HUDEP-2 (cell line): ENCODE data around the gene CCNJL.
A peak's percentile ranks its signal among the peaks of the same experiment; 100 is the strongest.
"Not testable (repeated sequence)": the region's sequence is repeated elsewhere in the genome, so short reads cannot be mapped to it uniquely, and the experiment has no call there.

Experiments
- DNase-seq, 76 experiments: peaks; one replicate each; lab custom pipeline; 2025; ENCODE audit not compliant: unreplicated experiment in 76 of 76; lab: John Stamatoyannopoulos, UW

CCNJL gene

DNA sequence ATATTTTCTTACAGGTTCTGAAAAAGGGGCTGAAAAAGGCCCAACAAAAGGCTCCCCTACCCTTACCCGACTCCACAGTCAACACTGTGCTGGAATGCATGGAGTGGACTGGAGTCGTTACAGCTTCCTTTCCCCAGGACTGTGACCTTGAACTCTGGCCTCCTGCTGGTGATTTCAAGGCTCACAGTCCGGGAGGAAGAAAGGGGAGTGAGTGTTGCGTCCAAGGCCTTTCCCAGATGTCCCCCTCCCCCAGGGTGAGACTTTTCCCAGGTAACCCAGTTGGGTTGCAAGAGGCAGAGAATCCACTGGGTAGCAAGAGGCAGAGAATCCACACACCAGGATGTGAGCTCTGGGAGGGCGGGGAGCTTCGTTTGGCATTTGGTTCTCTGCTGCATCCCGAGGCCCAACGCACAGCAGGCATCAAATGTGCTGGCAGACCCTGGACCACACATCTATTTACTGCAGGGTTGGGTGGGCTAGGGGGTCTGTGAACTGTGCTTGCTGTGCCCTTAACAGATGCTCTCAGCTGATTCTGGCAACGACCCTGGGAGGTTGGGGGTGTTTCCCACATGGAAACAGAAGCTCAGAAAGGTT lies 45.5 kb downstream of the CCNJL start:
- no peak for DNase-seq

DNA sequence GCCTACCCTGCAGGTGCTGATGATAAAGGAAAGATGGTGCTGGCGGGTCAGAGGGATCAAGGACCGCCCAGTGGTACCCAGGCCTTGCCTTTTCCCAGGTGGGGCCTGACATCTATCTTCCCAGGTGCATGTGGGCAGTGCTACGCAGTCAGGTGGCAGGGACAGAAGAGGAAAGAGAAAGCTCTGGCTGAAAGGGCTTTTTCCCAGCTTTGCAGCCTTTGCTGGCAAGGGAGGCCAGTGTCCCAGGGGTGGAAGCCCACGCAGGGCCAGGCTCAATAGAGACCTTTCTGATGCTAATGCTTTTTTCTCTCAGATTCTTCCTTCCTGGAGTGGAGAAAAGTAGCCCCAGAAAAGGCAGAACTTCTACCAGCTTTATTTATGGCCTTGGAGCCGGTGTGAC lies 46.3 kb downstream of the CCNJL start:
- no peak for DNase-seq

GRCh38 chr5:160263326-160263855 lies 49.0 kb downstream of the CCNJL start:
- no peak for DNase-seq

DNA sequence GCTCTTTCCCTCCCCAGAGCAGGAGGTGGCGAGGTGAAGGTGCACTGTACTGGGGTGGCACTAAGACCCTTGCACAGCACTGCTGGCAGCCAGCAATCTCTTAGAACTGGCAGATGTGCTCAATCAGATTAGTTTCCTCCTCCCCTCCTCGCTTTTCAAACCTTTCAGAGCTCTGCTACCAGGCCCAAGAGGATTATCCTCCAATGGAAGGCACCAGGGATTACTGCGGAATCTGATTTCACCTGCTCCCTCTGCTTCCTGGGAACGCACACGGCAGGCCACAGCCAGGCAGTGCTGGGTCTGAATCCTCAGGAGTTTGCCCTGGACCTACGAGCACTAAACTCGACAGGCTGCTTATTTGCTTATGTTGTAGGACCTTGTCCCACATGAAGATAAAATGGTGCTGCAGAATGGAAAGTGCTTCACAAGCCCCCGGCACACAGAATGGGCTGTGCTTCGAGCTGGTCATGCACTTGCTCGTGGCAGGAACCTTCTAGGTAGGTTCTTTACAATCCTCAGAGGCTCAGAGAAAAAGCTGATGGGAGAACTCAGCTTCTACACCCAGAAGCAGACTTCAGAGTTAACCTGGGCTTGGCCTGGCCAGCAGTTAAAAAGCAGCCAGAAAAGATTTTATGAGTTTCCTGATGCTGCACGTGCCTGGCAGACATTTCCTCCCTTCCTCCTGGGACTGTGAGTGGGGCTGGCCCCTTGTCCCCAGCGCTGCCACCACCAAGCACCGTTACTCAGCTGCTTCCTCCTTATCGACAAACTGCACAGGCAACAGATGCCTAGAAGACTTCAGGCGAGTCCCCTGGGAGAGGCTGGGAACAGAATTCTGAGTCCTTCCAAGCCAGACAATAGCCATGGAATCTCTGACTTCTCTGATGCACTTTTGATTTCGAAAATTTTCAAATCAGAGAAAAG lies 50.0 kb downstream of the CCNJL start:
- DNase-seq = peak in 68 of 76 experiments; percentile 18 to 73 (median 45)

GRCh38 chr5:160260881-160261815 lies 51.2 kb downstream of the CCNJL start:
- peak; percentile 17 to 95 (median 85) for DNase-seq

DNA sequence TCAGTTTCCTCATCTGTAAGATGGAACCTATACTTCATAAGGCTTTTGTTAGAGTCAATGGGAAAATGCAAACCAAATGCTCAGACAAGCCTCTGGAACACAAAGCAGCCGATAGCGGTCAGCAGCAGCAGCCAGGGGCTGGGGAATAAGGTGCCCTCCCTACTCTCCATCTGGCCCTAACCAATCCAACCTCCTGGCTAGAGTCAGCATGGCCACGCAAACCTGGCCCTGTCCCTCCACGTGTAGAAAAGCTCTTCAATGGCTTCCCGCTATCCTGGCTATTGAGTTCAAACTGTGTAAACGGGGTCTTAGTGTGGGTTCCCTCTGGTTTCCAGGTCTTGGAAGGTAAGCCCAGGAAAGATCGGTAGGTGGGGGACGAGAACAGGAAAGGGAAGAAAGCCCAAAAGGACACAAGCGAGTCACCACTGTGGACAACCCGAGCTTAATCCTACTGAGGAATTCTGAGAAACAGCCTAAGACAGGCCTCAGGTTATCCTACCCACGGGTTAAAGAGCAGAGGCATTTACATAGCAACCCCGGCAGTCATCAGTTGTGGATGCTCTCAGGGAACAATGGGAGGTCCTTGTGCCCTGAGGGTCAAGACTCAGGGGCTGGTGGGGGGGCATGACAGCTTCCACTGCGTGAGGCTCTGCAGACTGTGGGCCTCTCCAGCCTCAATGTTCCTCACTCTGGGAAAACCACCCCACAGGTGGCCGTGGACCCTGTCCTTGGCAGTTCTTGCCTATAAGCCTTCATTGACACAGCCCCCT lies 52.2 kb downstream of the CCNJL start:
- peak in 4 of 76 experiments; percentile 9 to 32 (median 20) for DNase-seq

- DNase-seq = no peak
Observed at GRCh38 chr5:160259341-160259740, 53.0 kb downstream of the CCNJL start.

- DNase-seq = no peak
Observed at GRCh38 chr5:160254706-160255105, 57.7 kb downstream of the CCNJL start.

DNA sequence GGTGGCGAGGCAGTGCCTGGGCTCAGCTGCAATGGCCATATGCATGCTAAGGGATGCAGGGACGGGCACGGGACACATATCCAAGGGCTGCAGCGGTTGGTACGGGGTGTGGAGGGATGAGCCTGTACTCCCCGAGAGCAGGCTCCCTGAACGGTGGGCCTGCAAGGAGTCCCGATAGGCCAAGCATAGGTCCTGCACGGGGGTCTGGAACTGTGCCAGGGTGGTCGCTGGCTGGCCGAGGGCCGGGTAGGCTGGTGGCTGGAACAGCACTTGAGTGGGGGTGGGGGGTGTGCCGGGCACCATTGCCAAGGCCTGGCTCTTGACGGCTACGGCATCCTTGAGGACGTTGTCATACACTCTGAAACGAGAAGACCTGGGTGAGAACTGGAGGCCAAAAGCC lies 58.9 kb downstream of the CCNJL start:
- no peak for DNase-seq

- no peak for DNase-seq
Observed at GRCh38 chr5:160252916-160253315, 59.4 kb downstream of the CCNJL start.

DNA sequence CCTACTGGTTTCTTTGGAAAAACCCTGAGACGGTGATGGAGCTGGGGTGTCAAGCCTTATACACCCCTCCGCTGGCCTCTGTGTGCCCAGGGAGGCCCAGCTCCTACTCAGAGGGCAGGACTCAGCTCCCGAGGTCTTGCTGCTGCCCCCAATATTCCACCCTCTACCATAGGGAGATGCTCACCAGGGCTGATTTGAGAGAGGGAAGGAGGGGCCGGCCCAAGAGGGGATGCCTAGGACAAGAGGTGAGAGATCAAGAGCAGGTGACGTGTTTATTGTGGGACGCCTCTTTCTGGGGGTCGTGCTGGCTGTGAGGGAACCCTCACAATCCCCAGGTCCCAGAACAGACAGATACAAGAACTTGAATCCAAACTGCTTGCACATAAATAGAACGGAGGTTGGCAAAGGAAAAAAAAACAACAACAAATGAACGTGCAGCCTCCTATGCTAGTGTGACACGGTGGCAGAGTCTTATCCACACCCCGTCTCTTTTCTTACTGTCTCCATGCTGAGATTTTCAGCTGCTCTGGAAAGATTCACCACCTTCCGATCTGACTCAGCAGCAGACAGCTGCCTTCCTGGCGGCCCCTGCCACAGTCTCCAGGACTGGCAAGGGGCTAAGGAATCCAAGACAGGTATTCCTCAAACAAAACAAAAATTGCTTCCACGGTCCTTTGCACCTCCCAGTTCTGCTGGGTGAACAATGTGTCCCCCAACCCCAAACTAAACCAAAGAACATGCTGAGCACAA lies 60.8 kb downstream of the CCNJL start:
- no peak for DNase-seq

DNA sequence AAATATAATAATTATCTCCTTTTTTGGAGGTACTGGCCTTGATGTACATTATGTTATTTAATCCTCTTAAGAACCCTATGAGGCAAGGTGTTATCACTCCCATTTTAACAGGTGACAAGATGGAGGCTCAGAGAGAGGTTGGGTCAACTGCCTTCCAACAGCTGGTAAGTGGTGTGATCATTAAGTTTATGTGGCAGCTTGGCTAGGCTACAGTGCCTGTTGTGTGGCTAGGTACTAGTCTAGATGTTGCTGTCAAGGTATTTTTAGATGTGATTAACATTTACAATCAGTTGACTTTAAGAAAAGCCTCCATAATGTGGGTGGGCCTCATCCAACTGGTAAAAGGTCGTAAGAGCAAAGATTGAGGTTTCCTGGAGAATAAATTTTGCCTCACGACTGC lies 61.5 kb downstream of the CCNJL start:
- no peak for DNase-seq

DNA sequence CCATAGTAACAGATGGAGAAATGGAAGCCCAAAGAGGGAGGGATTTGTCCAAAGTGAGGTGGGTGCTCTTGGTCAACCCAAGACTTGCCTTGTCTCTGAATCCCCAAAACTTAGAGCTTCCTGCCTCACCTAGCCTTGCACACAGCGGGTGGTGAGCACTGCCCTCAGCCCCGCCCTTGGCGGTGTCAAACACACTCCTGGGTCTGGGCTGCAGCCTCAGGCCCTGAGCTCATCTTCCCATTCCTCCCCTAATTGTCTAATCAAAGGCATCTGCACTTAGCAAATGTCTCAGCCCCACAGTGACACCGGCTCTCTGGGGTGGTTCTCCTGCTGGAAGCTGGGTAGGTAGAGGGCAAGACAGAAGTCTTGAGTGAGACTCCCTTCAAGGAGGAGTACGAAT lies 62.1 kb downstream of the CCNJL start:
- no peak for DNase-seq

GRCh38 chr5:160249570-160249969 lies 62.8 kb downstream of the CCNJL start:
- DNase-seq = not testable (repeated sequence)

DNA sequence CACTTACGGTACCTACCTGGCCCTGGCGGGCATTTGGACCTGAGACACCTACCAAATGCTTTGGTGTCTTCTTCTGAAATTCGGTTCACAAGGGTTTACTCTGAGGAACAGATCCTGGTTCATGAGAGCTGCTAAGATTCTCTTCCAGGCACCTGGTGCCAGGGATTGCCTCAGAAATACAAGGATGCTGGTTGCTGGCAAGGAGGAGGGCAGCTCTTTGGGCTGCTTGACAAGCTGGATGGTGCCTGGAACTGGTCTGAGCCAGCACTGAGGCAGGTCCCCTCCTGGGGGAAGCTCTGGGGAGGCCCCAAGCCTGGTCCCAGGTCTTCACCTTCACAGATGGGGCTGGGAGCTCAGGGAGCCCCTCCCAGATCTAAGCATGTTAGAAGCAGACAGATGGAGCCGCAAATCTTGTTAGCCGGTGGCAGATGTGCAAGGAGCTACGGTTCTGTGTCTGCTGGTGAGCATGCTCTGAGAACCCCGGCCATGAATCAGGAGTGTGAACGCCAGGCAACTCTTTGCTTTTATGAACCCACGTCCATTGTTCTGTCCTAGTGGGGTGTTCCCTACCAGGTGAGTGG lies 66.8 kb downstream of the CCNJL start:
- DNase-seq = no peak

DNA sequence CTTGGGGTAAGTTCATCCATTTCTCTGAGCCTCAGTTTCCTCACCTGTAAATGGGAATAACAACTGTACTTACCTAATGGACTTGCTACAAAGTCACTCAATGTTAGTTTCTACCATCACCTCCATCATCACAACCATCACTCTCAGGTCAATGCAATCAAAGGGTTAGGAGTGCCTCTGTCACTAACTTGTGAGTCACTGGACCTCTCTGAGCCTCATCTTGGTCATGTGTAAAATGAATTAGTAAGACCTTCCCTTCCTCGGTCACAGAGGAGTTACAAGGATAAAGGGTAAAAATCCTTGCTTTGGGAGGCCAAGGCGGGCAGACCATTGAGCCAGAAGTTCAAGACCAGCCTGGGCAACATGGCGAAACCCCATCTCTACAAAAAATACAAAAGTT lies 70.2 kb downstream of the CCNJL start:
- DNase-seq = no peak

- peak in 25 of 76 experiments; percentile 5 to 55 (median 22) for DNase-seq
Observed at GRCh38 chr5:160240350-160240749, 72.0 kb downstream of the CCNJL start.

GRCh38 chr5:160237571-160238093 lies 74.7 kb downstream of the CCNJL start:
- no peak for DNase-seq

DNA sequence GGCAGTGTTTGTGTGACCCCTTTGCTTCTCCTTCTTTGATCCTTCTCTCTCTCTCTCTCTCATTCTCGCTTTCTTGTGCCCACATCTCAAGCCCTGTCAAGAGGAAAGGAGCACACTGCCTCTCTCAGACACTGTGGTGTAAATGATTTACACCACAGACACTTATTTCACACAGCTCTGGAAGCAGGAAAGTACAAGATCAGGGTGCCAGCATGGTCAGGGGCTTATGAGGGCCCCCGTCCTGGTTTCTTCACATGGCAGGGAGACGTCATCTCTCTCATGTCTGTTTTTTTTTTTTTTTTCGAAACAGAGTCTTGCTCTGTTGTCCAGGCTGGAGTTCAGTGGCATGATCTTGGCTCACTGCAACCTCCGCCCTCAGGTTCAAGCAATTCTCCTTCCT lies 76.6 kb downstream of the CCNJL start:
- DNase-seq = no peak
